GM18499 (cell line): ENCODE data around the gene LPCAT1.

Experiments
- ATAC-seq: cut with Tn5 transposase; IDR thresholded peaks from one replicate; pipeline ENCODE4 v1.9.1; 2021; ENCODE audit warnings: moderate number of reproducible peaks; ENCODE audit not compliant: insufficient read depth, unreplicated experiment

The LPCAT1 gene

DNA sequence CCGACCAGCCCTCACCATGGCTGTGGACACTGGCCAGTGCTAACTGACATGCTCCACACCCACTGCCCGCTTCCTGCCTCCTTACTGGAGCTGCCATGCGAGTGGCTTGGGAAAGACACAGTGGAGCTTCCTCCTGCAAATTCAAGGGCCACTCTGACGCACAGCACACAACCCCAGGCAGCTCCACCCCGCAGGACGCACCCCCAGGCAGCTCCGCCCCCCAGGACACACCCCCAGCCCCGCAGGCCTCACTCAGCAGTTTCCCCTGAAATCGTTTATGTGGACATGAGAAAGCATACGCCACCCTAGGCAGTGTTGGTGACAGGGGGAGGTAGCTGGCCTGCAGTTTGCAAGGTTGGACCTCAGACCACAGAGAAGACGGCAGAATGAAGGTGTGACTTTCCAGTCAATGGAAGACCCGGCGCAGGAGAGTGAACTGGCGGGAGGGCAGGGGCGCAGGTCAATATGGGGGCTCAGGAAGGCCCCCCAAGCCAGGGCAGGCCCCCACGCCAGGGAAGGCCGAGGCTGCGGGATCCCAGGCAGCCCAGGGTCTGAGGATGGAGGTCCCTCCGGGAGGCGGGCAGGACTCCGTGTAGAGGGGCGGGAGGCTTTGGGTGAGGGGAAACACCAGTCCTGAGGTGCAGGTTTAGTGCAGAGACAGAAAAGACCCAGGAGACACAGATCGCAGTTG is 21.6 kb downstream of the LPCAT1 start:
- ATAC-seq = no peak

DNA sequence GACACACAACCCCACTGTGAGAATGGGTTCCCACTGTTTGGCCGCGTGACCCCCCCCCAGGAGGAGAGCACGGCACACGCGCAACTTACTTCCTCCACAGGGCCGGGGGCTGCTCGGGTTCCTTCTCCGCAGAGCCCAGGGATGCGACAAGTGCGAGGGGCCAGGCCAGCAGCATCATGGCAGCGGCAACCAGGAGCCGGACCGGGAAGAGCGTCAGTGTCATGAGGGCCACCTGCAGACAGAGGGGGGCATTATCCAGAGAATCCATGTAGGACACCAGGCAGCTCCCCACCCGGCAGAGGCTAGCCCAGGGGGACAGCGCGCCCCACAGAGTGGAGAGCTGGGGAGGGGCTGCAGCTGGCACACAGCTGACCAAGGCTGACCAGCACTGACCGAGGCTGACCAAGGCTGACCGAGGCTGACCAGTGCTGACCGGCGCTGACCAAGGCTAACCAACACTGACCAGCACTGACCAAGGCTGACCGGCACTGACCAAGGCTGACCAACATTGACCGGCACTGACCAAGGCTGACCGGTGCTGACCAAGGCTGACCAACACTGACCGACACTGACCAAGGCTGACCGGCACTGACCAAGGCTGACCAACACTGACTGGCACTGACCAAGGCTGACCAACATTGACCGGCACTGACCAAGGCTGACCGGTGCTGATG is 22.3 kb downstream of the LPCAT1 start:
- ATAC-seq = no peak

DNA sequence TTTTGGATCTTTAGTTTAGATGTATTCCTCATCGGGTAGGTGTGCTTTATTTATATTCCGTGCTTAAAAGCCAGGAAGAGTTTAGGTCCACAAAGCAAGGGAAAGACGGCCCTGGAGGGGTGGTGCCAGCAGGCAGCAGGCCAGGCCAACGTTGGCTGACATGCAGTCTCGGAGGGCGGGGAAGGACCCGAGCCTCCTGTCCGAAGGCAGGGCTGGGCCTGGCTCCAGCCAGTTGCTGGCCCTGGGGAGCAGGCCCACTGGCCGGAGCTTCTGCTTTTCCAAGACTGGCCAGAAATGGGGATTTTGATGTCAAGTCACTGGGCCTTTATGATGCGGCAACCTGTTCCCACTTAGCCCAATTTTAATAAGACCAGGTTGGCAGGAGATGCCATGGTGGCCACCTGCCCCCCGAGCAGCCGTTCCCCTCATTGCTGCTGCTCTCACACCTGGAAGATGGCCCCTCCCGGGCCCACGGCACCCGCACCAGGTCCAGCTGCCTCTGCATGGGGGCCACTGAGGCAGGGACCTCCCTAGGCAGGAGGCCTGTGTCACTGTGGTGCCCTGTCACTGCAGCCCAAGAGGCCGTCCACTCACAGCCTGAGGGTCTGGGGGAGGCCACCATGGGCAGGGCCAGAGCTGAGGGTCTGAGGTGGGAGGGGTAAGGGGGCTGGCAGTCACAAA is 23.2 kb downstream of the LPCAT1 start:
- no peak for ATAC-seq

DNA sequence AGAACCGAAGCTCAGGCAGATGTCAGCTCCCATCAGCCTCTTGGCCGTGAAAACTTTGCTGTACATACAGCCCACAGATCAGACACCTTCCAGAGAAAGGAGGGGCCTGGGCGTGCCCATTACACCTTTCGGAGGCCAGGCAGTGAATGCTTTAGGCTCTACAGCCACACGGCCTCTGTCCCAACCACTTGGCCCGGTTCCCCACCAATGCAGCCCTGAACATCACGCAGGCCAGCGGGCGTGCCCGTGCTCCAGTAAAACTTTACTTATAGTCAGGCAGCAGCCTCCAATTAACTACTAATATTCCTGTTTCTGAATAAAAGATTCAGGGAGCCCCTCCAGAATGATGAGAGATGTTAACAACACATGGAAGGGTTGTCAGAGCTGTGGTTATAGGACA is 23.9 kb downstream of the LPCAT1 start:
- no peak for ATAC-seq

- ATAC-seq = peak; percentile 21
Measured at GRCh38 chr5:1498623-1499416, 24.9 kb downstream of the LPCAT1 start.

- ATAC-seq = peak; percentile 25
Measured at GRCh38 chr5:1497795-1498622, 25.8 kb downstream of the LPCAT1 start.

- ATAC-seq = no peak
Measured at GRCh38 chr5:1497242-1497777, 26.4 kb downstream of the LPCAT1 start.

- ATAC-seq = no peak
Measured at GRCh38 chr5:1495525-1495897, 28.2 kb downstream of the LPCAT1 start.

- no peak for ATAC-seq
Measured at GRCh38 chr5:1494780-1495524, 28.8 kb downstream of the LPCAT1 start.

DNA sequence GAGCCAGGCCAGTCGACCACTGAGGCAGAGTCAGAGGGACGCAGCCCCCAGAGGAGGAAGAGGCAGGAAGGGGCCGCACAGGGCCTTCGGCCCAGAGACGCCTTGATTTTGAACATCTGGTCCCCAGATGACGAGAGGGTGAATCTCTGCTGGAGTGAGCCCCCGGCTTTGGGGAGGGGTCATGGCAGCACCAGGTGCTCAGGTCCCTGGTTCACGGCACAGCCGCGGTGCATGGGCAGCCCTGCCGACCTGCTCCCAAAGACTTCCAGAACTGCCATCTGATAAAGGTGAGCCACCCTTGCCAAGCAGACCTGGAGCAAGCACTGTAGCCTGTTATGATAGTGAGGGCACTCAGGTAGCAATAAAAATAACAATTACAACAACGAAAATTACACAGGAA is 29.8 kb downstream of the LPCAT1 start:
- no peak for ATAC-seq

DNA sequence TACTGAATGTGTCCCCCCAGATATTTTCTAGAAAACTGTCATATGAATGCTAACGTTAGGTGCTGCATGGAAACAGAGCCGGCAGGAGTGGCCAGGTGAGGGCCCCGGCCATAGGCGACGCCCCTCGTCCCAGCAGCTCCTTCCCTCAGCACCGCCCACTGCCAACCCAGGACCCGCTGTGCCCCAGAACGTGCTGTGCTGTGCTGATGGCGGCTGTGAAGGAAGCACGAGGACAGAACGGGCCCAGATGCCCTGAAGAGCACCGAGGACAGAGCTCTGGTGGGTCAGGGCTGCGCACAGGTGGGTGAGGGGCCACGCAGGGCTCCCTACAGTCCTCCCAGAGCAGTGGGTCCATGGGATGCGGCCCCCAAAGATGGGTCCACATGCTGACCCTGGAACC is 30.3 kb downstream of the LPCAT1 start:
- ATAC-seq = no peak

DNA sequence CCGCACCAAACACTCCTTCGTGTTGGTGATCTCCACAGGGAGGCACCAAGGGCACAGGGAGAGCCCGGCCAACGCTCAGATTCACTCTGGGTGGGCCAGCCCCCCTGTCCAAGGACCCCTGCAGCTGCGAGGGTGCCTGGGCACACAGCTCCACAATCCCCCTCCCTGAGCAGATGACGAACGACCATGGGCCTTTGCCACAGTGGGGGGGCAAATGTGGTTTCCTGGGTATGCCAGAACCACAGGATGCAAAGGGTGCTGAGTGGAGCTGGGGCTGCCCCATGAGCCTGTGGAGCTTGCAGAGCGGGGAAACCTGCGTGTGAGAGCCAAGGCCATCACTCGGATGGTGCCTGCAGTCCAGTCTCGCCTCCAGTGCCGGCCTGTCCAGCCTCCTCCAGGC is 31.0 kb downstream of the LPCAT1 start:
- no peak for ATAC-seq

GRCh38 chr5:1490376-1490775 is 33.4 kb downstream of the LPCAT1 start:
- ATAC-seq = no peak

DNA sequence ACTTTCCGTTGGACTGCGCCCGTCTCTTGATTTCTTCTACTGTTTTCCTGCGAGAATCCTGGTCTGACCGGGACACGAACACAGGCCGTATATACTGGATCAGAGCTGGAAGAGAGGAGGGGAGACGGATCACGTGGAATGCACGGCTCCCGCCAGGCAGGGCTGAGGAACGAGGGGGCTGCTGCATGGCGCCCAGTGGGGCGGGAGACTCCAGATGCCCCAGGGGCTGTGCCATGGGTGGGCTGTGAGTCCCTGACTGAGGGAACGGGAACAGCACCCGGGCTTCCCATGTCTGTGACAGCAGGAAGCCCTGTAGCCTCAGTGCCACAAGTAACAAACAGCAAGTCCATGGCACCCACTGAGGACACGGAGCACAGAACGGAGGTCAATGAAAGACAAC is 34.0 kb downstream of the LPCAT1 start:
- no peak for ATAC-seq

GRCh38 chr5:1488882-1489680 is 34.7 kb downstream of the LPCAT1 start:
- no peak for ATAC-seq

- no peak for ATAC-seq
Measured at GRCh38 chr5:1487079-1487764, 36.5 kb downstream of the LPCAT1 start.

- no peak for ATAC-seq
Measured at GRCh38 chr5:1486271-1486670, 37.5 kb downstream of the LPCAT1 start.
